ENCODE measurements around the gene ITCH.

- TF ChIP-seq, protein P1, sequence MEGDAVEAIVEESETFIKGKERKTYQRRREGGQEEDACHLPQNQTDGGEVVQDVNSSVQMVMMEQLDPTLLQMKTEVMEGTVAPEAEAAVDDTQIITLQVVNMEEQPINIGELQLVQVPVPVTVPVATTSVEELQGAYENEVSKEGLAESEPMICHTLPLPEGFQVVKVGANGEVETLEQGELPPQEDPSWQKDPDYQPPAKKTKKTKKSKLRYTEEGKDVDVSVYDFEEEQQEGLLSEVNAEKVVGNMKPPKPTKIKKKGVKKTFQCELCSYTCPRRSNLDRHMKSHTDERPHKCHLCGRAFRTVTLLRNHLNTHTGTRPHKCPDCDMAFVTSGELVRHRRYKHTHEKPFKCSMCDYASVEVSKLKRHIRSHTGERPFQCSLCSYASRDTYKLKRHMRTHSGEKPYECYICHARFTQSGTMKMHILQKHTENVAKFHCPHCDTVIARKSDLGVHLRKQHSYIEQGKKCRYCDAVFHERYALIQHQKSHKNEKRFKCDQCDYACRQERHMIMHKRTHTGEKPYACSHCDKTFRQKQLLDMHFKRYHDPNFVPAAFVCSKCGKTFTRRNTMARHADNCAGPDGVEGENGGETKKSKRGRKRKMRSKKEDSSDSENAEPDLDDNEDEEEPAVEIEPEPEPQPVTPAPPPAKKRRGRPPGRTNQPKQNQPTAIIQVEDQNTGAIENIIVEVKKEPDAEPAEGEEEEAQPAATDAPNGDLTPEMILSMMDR (IDR thresholded peaks at IDR 0.05; ENCODE audit: borderline replicate concordance, extremely low read depth, low read length, poor library complexity, severe bottlenecking) = no peak
- no peak for TF ChIP-seq EZH2 (IDR thresholded peaks at IDR 0.05; ENCODE audit: borderline replicate concordance, low read depth, low read length, severe bottlenecking)
Observed at GRCh38 chr20:34320861-34321260, 42.2 kb upstream of the ITCH start.
